HepG2 (cell line): Measurements from ENCODE around the gene CNOT8. TPM values are rescaled to one million over a fixed set of nuclear protein-coding genes. Genes with fewer than 3 reads are reported as not detected.

ENCODE experiments used
- MAZ ChIP-seq, 2 experiments: sonication (generic) in 1 of 2; formaldehyde crosslinking in 1 of 2; IDR thresholded peaks; 2 replicates each; pipeline versions ENCODE4 v1.5.0 to v1.6.1; 2012 to 2020; ENCODE audit warnings: low read depth in 2 of 2, mild to moderate bottlenecking in 2 of 2, borderline replicate concordance in 1 of 2, improper control_type of control experiment in 1 of 2, low read length in 1 of 2, missing genetic modification reagents in 1 of 2, moderate library complexity in 1 of 2
- ZBTB38 ChIP-seq: sonication (generic); formaldehyde crosslinking; IDR thresholded peaks from 2 replicates; pipeline ENCODE4 v1.5.1; 2020; ENCODE audit warnings: mild to moderate bottlenecking, missing genetic modification reagents
- ZNF234 ChIP-seq: sonication (generic); formaldehyde crosslinking; conservative IDR thresholded peaks from 2 replicates; pipeline ENCODE4 v1.5.1; 2020; ENCODE audit warnings: mild to moderate bottlenecking, missing genetic modification reagents
- ZNF589 ChIP-seq: sonication (generic); formaldehyde crosslinking; conservative IDR thresholded peaks from 2 replicates; pipeline ENCODE4 v1.8.0; 2022; ENCODE audit warnings: mild to moderate bottlenecking, moderate library complexity, missing genetic modification reagents
- ZNF670 ChIP-seq: sonication (generic); formaldehyde crosslinking; IDR thresholded peaks from 2 replicates; pipeline ENCODE4 v1.8.0; 2022; ENCODE audit warnings: mild to moderate bottlenecking, missing genetic modification reagents, borderline replicate concordance
- ZNF792 ChIP-seq: IDR thresholded peaks from 2 replicates; pipeline ENCODE4 v1.6.1; 2016
- polyA plus RNA-seq, 8 experiments: library from polyadenylated mRNA; depleted of rRNA in 3 of 8; stranded (reverse) in 7 of 8; unstranded in 1 of 8; fragments of >200 nt; fragmentation: Illumina TruSeq in 4 of 8; extraction: Trizol in 4 of 8; gene quantifications; 2 replicates each; pipeline versions ENCODE4 v1.2.1 to v1.2.3, GENCODE V29; 2011 to 2016; ENCODE audit warnings: low read depth in 4 of 8, missing spikeins in 1 of 8, mixed read lengths in 1 of 8; ENCODE audit not compliant: insufficient read depth in 1 of 8
- total RNA-seq, 5 experiments: library from RNA; depleted of rRNA; stranded (reverse); fragments of >200 nt; fragmentation: Illumina TruSeq; extraction: Trizol; gene quantifications; 2 replicates each; pipeline ENCODE4 v1.2.3, GENCODE V29; 2016; ENCODE audit warnings: low read depth in 1 of 5
- TF ChIP-seq, protein P1 (sequence below): IDR thresholded peaks from 2 replicates; pipeline ENCODE4 v1.6.1; 2018; ENCODE audit warnings: missing genetic modification reagents
- TF ChIP-seq, protein P2 (sequence below): sonication (generic); formaldehyde crosslinking; conservative IDR thresholded peaks from 2 replicates; pipeline ENCODE4 v1.4.0; 2020; ENCODE audit warnings: missing genetic modification reagents
- TF ChIP-seq, protein P3 (sequence below): sonication (generic); formaldehyde crosslinking; IDR thresholded peaks from 2 replicates; pipeline ENCODE4 v1.5.0; 2020; ENCODE audit warnings: mild to moderate bottlenecking, missing genetic modification reagents
- TF ChIP-seq, protein P4 (sequence below): sonication (generic); formaldehyde crosslinking; IDR thresholded peaks from 2 replicates; pipeline ENCODE4 v1.4.0; 2020; ENCODE audit warnings: missing genetic modification reagents
- TF ChIP-seq, protein P5 (sequence below): sonication (generic); formaldehyde crosslinking; IDR thresholded peaks from 2 replicates; pipeline ENCODE4 v1.5.1; 2020; ENCODE audit warnings: missing genetic modification reagents, mild to moderate bottlenecking, borderline replicate concordance
- TF ChIP-seq, protein P6 (sequence below): sonication (generic); formaldehyde crosslinking; IDR thresholded peaks from 2 replicates; pipeline ENCODE4 v1.4.0; 2020; ENCODE audit warnings: missing genetic modification reagents, borderline replicate concordance

CNOT8 gene
- total and polyA plus RNA-seq, 2 of the 13 experiments (the other 11 are each of a cell fraction or from before 2014, with no cell fraction given) = 37.1 to 74.9 TPM

DNA sequence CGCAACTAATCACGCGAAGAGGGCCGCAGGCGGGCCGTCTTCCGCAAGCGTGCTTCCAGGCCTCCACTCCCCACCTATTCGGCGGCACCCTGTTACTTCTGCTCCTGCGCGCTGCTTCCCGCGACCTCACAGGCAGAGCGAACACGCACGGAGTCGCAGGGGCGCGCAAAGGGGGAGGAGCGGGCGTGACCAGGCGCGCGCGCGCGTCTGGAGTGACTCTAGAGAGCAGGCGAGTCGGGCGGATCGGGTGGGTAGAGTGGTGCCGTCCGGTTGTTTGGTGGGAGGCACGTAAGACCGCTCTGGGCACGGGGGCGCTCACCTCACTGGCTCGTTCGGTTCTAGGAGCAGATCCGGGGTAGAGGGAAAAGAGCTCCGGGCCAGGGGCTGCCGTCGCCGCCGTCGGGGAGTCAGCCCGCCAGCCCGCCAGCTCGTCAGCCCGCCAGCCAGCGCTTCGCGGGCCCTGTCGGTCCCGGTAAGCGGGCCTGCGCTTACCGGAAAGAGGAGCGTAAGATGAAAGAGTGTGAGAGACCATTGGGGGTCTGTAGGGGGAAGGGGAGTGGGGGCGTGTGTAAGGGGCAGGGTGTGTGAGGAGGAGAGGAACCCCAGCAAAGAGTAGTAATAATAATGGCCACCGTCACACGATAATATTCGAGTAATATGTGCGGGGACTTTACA, at the start of gene CNOT8 (continued):
- TF ChIP-seq MAZ (IDR thresholded peaks at IDR 0.05; ENCODE audit: borderline replicate concordance, low read depth, low read length) (no peak), MAZ (CRISPR knock-in tag; IDR thresholded peaks at IDR 0.05; ENCODE audit: low read depth) (peak; percentile 65), ZNF234 (CRISPR knock-in tag) (0 out of 2 replicates have a peak, but pooled peaks have one; percentile 18), ZNF792 (CRISPR knock-in tag) (peak; percentile 54; the same call in 1 of the 2 replicates), ZNF589 (CRISPR knock-in tag) (peak; percentile 65; the same call in 1 of the 2 replicates), ZNF670 (peak; percentile 38; the same call in 1 of the 2 replicates), ZBTB38 (CRISPR knock-in tag) (peak; percentile 65)
- TF ChIP-seq, protein P1, sequence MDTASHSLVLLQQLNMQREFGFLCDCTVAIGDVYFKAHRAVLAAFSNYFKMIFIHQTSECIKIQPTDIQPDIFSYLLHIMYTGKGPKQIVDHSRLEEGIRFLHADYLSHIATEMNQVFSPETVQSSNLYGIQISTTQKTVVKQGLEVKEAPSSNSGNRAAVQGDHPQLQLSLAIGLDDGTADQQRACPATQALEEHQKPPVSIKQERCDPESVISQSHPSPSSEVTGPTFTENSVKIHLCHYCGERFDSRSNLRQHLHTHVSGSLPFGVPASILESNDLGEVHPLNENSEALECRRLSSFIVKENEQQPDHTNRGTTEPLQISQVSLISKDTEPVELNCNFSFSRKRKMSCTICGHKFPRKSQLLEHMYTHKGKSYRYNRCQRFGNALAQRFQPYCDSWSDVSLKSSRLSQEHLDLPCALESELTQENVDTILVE (CRISPR knock-in tag) = peak; percentile 86
- TF ChIP-seq, protein P2, sequence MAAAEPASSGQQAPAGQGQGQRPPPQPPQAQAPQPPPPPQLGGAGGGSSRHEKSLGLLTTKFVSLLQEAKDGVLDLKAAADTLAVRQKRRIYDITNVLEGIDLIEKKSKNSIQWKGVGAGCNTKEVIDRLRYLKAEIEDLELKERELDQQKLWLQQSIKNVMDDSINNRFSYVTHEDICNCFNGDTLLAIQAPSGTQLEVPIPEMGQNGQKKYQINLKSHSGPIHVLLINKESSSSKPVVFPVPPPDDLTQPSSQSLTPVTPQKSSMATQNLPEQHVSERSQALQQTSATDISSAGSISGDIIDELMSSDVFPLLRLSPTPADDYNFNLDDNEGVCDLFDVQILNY = 0 out of 2 replicates have a peak, but pooled peaks have one; percentile 57
- TF ChIP-seq, protein P3, sequence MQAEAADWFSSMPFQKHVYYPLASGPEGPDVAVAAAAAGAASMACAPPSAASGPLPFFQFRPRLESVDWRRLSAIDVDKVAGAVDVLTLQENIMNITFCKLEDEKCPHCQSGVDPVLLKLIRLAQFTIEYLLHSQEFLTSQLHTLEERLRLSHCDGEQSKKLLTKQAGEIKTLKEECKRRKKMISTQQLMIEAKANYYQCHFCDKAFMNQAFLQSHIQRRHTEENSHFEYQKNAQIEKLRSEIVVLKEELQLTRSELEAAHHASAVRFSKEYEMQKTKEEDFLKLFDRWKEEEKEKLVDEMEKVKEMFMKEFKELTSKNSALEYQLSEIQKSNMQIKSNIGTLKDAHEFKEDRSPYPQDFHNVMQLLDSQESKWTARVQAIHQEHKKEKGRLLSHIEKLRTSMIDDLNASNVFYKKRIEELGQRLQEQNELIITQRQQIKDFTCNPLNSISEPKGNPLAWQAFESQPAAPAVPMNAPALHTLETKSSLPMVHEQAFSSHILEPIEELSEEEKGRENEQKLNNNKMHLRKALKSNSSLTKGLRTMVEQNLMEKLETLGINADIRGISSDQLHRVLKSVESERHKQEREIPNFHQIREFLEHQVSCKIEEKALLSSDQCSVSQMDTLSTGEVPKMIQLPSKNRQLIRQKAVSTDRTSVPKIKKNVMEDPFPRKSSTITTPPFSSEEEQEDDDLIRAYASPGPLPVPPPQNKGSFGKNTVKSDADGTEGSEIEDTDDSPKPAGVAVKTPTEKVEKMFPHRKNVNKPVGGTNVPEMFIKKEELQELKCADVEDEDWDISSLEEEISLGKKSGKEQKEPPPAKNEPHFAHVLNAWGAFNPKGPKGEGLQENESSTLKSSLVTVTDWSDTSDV (CRISPR knock-in tag) = 0 out of 2 replicates have a peak, but pooled peaks have one; percentile 56
- TF ChIP-seq, protein P4, sequence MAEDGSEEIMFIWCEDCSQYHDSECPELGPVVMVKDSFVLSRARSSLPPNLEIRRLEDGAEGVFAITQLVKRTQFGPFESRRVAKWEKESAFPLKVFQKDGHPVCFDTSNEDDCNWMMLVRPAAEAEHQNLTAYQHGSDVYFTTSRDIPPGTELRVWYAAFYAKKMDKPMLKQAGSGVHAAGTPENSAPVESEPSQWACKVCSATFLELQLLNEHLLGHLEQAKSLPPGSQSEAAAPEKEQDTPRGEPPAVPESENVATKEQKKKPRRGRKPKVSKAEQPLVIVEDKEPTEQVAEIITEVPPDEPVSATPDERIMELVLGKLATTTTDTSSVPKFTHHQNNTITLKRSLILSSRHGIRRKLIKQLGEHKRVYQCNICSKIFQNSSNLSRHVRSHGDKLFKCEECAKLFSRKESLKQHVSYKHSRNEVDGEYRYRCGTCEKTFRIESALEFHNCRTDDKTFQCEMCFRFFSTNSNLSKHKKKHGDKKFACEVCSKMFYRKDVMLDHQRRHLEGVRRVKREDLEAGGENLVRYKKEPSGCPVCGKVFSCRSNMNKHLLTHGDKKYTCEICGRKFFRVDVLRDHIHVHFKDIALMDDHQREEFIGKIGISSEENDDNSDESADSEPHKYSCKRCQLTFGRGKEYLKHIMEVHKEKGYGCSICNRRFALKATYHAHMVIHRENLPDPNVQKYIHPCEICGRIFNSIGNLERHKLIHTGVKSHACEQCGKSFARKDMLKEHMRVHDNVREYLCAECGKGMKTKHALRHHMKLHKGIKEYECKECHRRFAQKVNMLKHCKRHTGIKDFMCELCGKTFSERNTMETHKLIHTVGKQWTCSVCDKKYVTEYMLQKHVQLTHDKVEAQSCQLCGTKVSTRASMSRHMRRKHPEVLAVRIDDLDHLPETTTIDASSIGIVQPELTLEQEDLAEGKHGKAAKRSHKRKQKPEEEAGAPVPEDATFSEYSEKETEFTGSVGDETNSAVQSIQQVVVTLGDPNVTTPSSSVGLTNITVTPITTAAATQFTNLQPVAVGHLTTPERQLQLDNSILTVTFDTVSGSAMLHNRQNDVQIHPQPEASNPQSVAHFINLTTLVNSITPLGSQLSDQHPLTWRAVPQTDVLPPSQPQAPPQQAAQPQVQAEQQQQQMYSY (CRISPR knock-in tag) = no peak
- TF ChIP-seq, protein P5, sequence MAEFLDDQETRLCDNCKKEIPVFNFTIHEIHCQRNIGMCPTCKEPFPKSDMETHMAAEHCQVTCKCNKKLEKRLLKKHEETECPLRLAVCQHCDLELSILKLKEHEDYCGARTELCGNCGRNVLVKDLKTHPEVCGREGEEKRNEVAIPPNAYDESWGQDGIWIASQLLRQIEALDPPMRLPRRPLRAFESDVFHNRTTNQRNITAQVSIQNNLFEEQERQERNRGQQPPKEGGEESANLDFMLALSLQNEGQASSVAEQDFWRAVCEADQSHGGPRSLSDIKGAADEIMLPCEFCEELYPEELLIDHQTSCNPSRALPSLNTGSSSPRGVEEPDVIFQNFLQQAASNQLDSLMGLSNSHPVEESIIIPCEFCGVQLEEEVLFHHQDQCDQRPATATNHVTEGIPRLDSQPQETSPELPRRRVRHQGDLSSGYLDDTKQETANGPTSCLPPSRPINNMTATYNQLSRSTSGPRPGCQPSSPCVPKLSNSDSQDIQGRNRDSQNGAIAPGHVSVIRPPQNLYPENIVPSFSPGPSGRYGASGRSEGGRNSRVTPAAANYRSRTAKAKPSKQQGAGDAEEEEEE (CRISPR knock-in tag) = peak; percentile 89; the same call in 1 of the 2 replicates
- TF ChIP-seq, protein P6, sequence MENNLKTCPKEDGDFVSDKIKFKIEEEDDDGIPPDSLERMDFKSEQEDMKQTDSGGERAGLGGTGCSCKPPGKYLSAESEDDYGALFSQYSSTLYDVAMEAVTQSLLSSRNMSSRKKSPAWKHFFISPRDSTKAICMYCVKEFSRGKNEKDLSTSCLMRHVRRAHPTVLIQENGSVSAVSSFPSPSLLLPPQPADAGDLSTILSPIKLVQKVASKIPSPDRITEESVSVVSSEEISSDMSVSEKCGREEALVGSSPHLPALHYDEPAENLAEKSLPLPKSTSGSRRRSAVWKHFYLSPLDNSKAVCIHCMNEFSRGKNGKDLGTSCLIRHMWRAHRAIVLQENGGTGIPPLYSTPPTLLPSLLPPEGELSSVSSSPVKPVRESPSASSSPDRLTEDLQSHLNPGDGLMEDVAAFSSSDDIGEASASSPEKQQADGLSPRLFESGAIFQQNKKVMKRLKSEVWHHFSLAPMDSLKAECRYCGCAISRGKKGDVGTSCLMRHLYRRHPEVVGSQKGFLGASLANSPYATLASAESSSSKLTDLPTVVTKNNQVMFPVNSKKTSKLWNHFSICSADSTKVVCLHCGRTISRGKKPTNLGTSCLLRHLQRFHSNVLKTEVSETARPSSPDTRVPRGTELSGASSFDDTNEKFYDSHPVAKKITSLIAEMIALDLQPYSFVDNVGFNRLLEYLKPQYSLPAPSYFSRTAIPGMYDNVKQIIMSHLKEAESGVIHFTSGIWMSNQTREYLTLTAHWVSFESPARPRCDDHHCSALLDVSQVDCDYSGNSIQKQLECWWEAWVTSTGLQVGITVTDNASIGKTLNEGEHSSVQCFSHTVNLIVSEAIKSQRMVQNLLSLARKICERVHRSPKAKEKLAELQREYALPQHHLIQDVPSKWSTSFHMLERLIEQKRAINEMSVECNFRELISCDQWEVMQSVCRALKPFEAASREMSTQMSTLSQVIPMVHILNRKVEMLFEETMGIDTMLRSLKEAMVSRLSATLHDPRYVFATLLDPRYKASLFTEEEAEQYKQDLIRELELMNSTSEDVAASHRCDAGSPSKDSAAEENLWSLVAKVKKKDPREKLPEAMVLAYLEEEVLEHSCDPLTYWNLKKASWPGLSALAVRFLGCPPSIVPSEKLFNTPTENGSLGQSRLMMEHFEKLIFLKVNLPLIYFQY (CRISPR knock-in tag) = peak; percentile 67
